ENCODE measurements around the gene WDR53.

- TF ChIP-seq EZH2 (IDR thresholded peaks at IDR 0.05; ENCODE audit: low read length) (no peak), CTCF (optimal IDR thresholded peaks at IDR 0.05 in 1 of 3, IDR thresholded peaks at IDR 0.05 in 1 of 3, conservative IDR thresholded peaks at IDR 0.05 in 1 of 3; ENCODE audit: extremely low read depth in 1 of 3, insufficient read depth in 2 of 3, low read length in 3 of 3) (no peak)
Measured at GRCh38 chr3:196541684-196542445, 26.5 kb downstream of the WDR53 start.

All from keratinocyte (primary cell).